ENCODE data around the gene LRRC72. TPM values are rescaled to one million over a fixed set of nuclear protein-coding genes. Genes with fewer than 3 reads are reported as not detected.

LRRC72 gene
- total RNA-seq, 1 experiment from 2014 or later: not detected

- Histone ChIP-seq H3K4ac (ENCODE audit: low read depth, low read length) (no peak overlapping the region), H3K27ac (ENCODE audit: insufficient read length, low read depth, low read length) (no peak overlapping the region), H3K23ac (ENCODE audit: insufficient read length, low read depth, low read length) (no peak overlapping the region), H2BK5ac (ENCODE audit: insufficient read length, low read length) (no peak overlapping the region), H3K9me3 (ENCODE audit: control insufficient read depth, low read depth, low read length) (no peaks in the 10 kb centered on the region), H3K79me1 (ENCODE audit: insufficient read depth, low read depth, low read length, poor library complexity, severe bottlenecking) (no peaks in the 10 kb centered on the region), H3K56ac (ENCODE audit: insufficient read length, low read depth, low read length) (no peak overlapping the region), H4K91ac (ENCODE audit: insufficient read length, low read depth, low read length) (no peak overlapping the region), H2BK15ac (ENCODE audit: low read depth, low read length) (no peak overlapping the region), H3T11ph (ENCODE audit: low read length) (no peak overlapping the region), H2BK12ac (ENCODE audit: insufficient read length, low read depth, low read length) (no peak overlapping the region), H4K5ac (ENCODE audit: insufficient read length, low read depth, low read length) (no peak overlapping the region), H2AFZ (ENCODE audit: low read length) (no peak overlapping the region), H3K14ac (ENCODE audit: insufficient read depth, low read length) (no peak overlapping the region), H3K4me2 (ENCODE audit: insufficient read depth, insufficient read length, low read length) (no peak overlapping the region), H3K27me3 (ENCODE audit: insufficient read depth, low read length) (no peaks in the 10 kb centered on the region), H3K79me2 (ENCODE audit: insufficient read depth, low read length) (no peaks in the 10 kb centered on the region), H3K18ac (ENCODE audit: insufficient read length, low read depth, low read length) (no peak overlapping the region), H2BK120ac (ENCODE audit: low read depth, low read length, poor library complexity, severe bottlenecking) (no peak overlapping the region), H3K23me2 (ENCODE audit: insufficient read length, low read depth, low read length, poor library complexity, severe bottlenecking) (no peaks in the 10 kb centered on the region), H2BK20ac (ENCODE audit: low read depth, low read length, poor library complexity, severe bottlenecking) (no peak overlapping the region), H4K20me1 (ENCODE audit: control insufficient read depth, insufficient read depth, insufficient read length) (no peaks in the 10 kb centered on the region), H3K4me1 (ENCODE audit: insufficient read depth, low read length) (no peaks in the 10 kb centered on the region), H4K8ac (replicated peaks; ENCODE audit: insufficient read length, low read depth, low read length) (no peak overlapping the region), H3K9ac (ENCODE audit: extremely low read depth, insufficient read length, low read length) (no peak overlapping the region), H2AK5ac (ENCODE audit: insufficient read length, low read length) (no peak overlapping the region)
- WGBS (ENCODE audit: extremely low coverage, insufficient read length, low lambda C conversion rate): no CpG with 5 or more reads among the region's 7 CpGs
- H3K27me3 Mint-ChIP-seq (ENCODE audit: low read depth): no peaks in the 10 kb centered on the region
- H3K4me1 Mint-ChIP-seq: peaks cover 13 to 16% of the 10 kb centered on the region in 2 experiments
- no peak overlapping the region for H3K27ac Mint-ChIP-seq
- no peaks in the 10 kb centered on the region for H3K9me3 Mint-ChIP-seq
- peaks cover 4 to 21% (median 7%) of the 10 kb centered on the region in 3 experiments; a peak in 4 of 7 replicates for H3K36me3 Mint-ChIP-seq (ENCODE audit: insufficient read depth in 1 of 3, low read depth in 3 of 3)
- DNase-seq: no peak
- H3K4me3 Mint-ChIP-seq: no peak overlapping the region
- TF ChIP-seq, protein P1, sequence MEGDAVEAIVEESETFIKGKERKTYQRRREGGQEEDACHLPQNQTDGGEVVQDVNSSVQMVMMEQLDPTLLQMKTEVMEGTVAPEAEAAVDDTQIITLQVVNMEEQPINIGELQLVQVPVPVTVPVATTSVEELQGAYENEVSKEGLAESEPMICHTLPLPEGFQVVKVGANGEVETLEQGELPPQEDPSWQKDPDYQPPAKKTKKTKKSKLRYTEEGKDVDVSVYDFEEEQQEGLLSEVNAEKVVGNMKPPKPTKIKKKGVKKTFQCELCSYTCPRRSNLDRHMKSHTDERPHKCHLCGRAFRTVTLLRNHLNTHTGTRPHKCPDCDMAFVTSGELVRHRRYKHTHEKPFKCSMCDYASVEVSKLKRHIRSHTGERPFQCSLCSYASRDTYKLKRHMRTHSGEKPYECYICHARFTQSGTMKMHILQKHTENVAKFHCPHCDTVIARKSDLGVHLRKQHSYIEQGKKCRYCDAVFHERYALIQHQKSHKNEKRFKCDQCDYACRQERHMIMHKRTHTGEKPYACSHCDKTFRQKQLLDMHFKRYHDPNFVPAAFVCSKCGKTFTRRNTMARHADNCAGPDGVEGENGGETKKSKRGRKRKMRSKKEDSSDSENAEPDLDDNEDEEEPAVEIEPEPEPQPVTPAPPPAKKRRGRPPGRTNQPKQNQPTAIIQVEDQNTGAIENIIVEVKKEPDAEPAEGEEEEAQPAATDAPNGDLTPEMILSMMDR (conservative IDR thresholded peaks at IDR 0.05): no peak
These were observed 73.2 kb downstream of the LRRC72 start for GRCh38 chr7:16599860-16600259.
